Peyer's patch (tissue), 4 donors: ENCODE measurements around the gene IPO4. TPM values are rescaled to one million over a fixed set of nuclear protein-coding genes. Genes with fewer than 3 reads are reported as not detected.

Source experiments
- DNase-seq, 3 donors: peaks; one replicate each; pipeline ENCODE4 v3.0.0-alpha.2; 2017 to 2019
- H3K27ac ChIP-seq, 4 donors: fragments of 200-600 bp; sonication (generic); one replicate each; pipeline ENCODE4 v1.5.1; 2016 to 2019
- H3K27me3 ChIP-seq, 2 donors: fragments of 200-600 bp; sonication (generic); one replicate each; pipeline ENCODE4 v1.5.1; 2019
- H3K36me3 ChIP-seq, 3 donors: fragments of 200-600 bp; sonication (generic); one replicate each; pipeline ENCODE4 v1.5.1; 2016 to 2019
- H3K4me1 ChIP-seq, 4 donors: fragments of 200-600 bp; sonication (generic); one replicate each; pipeline ENCODE4 v1.5.1; 2016 to 2019
- H3K4me3 ChIP-seq, 4 donors: fragments of 200-600 bp; sonication (generic); 1 replicate in 3 of 4; 2 replicates in 1 of 4; pipeline ENCODE4 v1.5.1; 2016 to 2019; ENCODE audit warnings: mild to moderate bottlenecking in 1 of 4
- H3K9me3 ChIP-seq, 4 donors: fragments of 200-600 bp; sonication (generic); one replicate each; pipeline ENCODE4 v1.5.1; 2016 to 2019; ENCODE audit warnings: mild to moderate bottlenecking in 1 of 4
- POLR2A ChIP-seq, 2 donors: fragments of 450-650 bp; IDR thresholded peaks; one replicate each; pipeline ENCODE4 v1.5.1; 2017; ENCODE audit warnings: antibody characterized with exemption in 2 of 2, mild to moderate bottlenecking in 2 of 2, moderate library complexity in 2 of 2
- total RNA-seq, 4 donors: library from RNA; depleted of rRNA; stranded (reverse); fragments of >200 nt; gene quantifications; one replicate each; pipeline ENCODE4 v1.1.0, GENCODE V29; 2016
- TF ChIP-seq, protein P1 (sequence below), 6 experiments: fragments of 450-650 bp in 4 of 6; fragments of 200-600 bp in 2 of 6; sonication (generic) in 1 of 6; IDR thresholded peaks; one replicate each; pipeline ENCODE4 v1.5.1; 2017 to 2019; ENCODE audit warnings: antibody characterized with exemption in 6 of 6, mild to moderate bottlenecking in 3 of 6, moderate library complexity in 1 of 6

Gene IPO4
- total RNA-seq, 4 donors from 2014 or later = 12.8 to 56.9 (median 34.2) TPM

DNA sequence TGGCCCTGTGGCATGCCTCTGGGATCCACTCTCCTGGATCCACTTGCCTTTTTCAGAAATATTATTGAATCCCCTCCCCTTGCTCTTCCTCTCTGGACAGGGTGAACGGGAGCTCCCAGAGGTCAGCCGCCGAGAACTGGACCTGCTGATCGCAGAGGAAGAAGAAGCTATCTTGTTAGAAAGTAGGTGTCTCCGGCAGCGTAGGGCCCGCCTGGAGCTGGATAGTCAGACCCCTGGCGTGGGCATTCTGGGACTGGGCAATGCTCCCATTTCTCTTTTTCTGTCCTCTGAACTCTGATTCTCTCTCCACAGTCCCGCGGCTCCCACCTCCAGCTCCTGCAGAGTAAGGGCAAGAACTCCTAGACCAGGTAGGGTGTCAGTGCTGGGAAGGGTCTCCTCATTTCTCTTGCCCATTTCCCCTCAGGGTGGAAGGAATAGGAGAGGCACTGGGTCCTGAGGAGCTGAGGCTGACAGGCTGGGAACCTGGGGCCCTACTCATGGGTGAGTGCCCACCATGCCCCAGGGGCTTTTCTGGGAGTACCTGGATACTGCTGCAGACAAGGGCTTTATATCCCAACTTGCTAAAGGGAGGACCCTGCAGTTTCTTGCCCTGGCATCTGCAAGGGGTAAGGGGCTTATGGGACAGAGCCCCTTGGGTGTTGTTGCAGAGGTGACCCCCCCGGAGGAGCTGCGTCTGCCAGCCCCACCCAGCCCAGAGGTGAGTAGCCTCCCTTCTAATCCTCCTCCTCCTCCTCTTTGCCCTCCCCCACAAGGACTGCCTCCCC lies 11.4 kb downstream of the IPO4 start:
- no peaks in the 10 kb centered on the region for H3K9me3 ChIP-seq
- peak in 1 of 3 donors; percentile 24 for DNase-seq
- no peaks in the 10 kb centered on the region for H3K27me3 ChIP-seq
- TF ChIP-seq, protein P1, sequence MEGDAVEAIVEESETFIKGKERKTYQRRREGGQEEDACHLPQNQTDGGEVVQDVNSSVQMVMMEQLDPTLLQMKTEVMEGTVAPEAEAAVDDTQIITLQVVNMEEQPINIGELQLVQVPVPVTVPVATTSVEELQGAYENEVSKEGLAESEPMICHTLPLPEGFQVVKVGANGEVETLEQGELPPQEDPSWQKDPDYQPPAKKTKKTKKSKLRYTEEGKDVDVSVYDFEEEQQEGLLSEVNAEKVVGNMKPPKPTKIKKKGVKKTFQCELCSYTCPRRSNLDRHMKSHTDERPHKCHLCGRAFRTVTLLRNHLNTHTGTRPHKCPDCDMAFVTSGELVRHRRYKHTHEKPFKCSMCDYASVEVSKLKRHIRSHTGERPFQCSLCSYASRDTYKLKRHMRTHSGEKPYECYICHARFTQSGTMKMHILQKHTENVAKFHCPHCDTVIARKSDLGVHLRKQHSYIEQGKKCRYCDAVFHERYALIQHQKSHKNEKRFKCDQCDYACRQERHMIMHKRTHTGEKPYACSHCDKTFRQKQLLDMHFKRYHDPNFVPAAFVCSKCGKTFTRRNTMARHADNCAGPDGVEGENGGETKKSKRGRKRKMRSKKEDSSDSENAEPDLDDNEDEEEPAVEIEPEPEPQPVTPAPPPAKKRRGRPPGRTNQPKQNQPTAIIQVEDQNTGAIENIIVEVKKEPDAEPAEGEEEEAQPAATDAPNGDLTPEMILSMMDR (IDR thresholded peaks at IDR 0.05) = no peak
- no peak for TF ChIP-seq POLR2A (IDR thresholded peaks at IDR 0.05)
- H3K27ac ChIP-seq = no peak overlapping the region
- H3K4me1 ChIP-seq = no peaks in the 10 kb centered on the region
- H3K36me3 ChIP-seq = peaks cover 0 to 62% (median 0%) of the 10 kb centered on the region in 3 donors
- H3K4me3 ChIP-seq = no peak overlapping the region

DNA sequence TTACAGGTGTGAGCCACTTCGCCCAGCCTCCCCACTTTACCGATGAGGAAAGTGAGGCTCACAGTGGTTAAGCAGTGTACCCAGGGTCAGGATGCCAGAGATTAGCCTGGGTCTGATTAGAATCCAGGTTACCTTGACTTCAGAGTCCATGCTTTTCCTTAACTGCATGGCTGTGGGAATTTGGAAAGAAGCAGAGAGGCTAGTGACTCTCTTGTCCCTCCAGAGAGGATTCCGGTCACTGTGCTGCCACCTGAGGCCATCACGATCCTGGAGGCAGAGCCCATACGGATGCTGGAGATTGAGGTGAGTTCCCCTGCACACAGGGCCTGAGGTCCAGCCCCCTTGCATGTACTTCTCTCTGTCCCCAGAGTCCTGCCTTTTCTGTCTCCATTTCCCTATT lies 12.0 kb downstream of the IPO4 start:
- TF ChIP-seq, protein P1 (IDR thresholded peaks at IDR 0.05) = no peak
- TF ChIP-seq POLR2A (IDR thresholded peaks at IDR 0.05) = no peak
- Histone ChIP-seq H3K27me3 (no peaks in the 10 kb centered on the region), H3K4me1 (no peaks in the 10 kb centered on the region), H3K4me3 (no peak overlapping the region), H3K9me3 (no peaks in the 10 kb centered on the region), H3K27ac (no peak overlapping the region), H3K36me3 (peaks cover 0 to 56% (median 0%) of the 10 kb centered on the region in 3 donors)
- no peak for DNase-seq

DNA sequence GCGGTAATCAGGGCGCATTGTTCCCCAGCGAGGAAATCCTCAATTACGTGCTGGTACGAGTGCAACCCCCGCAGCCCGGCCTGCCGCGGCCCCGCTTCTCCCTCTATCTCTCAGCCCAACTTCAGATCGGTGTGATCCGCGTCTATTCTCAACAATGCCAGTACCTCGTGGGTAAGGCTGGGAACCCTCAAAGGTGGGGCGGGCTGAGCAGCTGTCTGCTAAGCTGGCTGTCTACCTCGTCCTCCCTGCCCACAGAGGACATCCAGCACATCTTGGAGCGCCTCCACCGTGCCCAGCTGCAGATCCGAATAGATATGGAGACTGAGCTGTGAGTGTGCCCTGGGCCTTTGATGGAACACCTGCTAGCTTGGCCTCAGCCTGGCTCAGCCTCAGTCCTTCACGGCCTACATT lies 15.7 kb downstream of the IPO4 start:
- Histone ChIP-seq H3K4me3 (peak overlapping the region in 1 of 4 donors; percentile 58), H3K27me3 (no peaks in the 10 kb centered on the region), H3K36me3 (peaks cover 0 to 39% (median 0%) of the 10 kb centered on the region in 3 donors), H3K9me3 (no peaks in the 10 kb centered on the region), H3K4me1 (no peaks in the 10 kb centered on the region), H3K27ac (peak overlapping the region in 1 of 4 donors; percentile 68)
- peak in 1 of 3 donors; percentile 48 for DNase-seq
- TF ChIP-seq POLR2A (IDR thresholded peaks at IDR 0.05) = no peak
- TF ChIP-seq, protein P1 (IDR thresholded peaks at IDR 0.05) = no peak

DNA sequence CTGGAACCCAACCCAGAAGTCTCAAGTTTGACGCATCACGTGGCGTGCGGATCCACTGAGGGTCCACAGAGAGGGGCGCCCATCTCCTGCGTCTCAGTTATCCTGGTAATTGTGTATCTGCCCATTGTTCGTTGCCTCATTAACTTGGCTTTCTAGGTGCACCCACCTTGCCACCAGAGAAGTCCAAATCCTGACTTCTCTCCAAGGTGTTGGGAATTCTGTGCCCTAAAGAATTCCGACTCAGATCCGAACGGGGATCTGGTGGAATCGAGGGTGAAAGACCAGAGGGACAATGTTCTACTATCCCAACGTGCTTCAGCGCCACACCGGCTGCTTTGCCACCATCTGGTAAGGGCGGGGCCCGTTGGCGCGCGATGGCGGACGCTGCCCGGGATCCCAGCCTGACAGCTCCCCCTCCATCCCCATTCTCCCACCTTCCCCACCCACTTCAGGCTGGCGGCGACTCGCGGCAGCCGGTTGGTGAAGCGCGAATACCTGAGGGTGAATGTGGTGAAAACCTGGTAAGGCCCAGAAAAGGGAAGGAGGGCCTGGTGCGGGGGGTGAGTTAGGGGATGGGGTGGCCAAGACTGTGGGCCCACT lies 16.3 kb downstream of the IPO4 start:
- Histone ChIP-seq H3K4me1 (no peaks in the 10 kb centered on the region), H3K9me3 (no peaks in the 10 kb centered on the region), H3K36me3 (peaks cover 0 to 37% (median 0%) of the 10 kb centered on the region in 3 donors), H3K4me3 (peak overlapping the region; percentile 7 to 58 (median 38)), H3K27ac (peak overlapping the region in 3 of 4 donors; percentile 10 to 68 (median 23)), H3K27me3 (no peaks in the 10 kb centered on the region)
- no peak for TF ChIP-seq POLR2A (IDR thresholded peaks at IDR 0.05)
- TF ChIP-seq, protein P1 (IDR thresholded peaks at IDR 0.05) = no peak
- no peak for DNase-seq

DNA sequence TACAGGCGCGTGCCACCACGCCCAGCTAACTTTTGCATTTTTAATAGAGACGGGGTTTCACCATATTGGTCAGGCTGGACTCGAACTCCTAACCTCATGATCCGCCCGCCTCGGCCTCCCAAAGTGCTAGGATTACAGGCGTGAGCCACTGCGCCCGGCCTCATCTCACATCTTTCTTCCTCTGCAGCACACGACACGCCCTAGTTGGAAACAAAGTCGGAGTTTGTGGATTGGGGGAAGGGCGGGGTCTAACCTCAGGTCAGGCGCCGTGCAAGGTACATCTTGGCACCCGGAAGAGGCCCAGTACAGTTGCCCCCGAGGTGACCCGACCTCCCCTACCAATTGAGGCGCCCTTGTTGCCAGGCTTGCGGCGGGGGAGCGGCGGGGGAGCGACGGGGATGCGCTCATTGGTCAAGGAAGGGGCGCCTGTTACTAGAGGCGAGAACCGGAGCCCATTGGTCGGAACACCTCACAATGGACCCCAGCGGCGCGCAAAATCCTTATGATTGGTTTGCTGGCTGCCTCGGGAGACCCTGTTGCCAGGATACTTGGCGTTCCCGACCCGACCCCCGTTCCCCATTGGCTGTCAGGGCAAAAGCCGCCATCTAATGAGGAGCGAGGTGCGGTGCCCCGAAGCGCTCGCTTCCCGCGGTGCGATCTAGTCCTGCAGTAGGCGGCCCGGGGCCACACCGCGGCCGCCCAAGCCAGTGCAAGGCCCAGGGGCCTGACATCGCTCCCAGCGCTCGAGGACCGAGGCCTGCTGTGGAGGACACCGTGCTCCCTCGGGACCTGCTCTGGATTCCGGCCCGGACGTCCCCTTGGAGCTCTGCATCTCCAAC lies 17.0 kb downstream of the IPO4 start, which contains the start of gene REC8:
TSS of gene REC8 (plus strand) at position 659 of the 839 bp plus-strand sequence. CDS start 473 bp downstream, outside the sequence.
- H3K4me3 ChIP-seq = peak within 1 kb of the TSS; percentile 7 to 58 (median 38)
- peaks cover 0 to 37% (median 0%) of the 10 kb centered on the region in 3 donors for H3K36me3 ChIP-seq
- H3K27me3 ChIP-seq = no peaks in the 10 kb centered on the region
- no peaks in the 10 kb centered on the region for H3K4me1 ChIP-seq
- TF ChIP-seq, protein P1 (IDR thresholded peaks at IDR 0.05) = no peak
- no peak for TF ChIP-seq POLR2A (IDR thresholded peaks at IDR 0.05)
- H3K27ac ChIP-seq = peak within 1 kb of the TSS in 3 of 4 donors; percentile 10 to 68 (median 23)
- DNase-seq = peak; percentile 66 to 92 (median 90)
- no peaks in the 10 kb centered on the region for H3K9me3 ChIP-seq
